DMS114 treated with DMSO at 0.1 percent for 48 hours (cell line): ENCODE data around the gene OR5L1.

Source experiments
- DNase-seq: peaks from one replicate; lab custom pipeline; 2025; ENCODE audit not compliant: unreplicated experiment; lab: John Stamatoyannopoulos, UW

OR5L1 gene

DNA sequence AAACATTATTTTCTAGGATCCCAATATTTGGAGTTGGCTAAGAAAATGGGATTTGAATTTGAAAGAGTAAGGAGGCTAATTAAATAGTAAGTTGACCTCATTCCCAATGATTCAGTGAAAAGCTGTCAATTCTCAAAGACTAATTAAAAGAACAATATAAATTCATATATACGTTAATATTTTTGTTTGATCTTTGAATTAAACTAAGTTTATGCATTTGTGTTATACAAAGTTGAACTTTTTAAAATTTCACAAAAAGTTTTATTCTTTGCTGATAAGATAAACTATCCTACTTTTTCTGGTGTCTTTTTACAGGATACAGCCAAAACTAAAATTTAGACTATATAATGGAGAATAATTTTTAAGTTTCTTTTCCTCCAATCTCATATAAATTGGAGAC, at the start of gene OR5L1:
Gene OR5L1 (plus strand): TSS at position 301 of the 400 bp plus-strand sequence. CDS start 100 bp downstream, outside the sequence.
- DNase-seq = no peak

DNA sequence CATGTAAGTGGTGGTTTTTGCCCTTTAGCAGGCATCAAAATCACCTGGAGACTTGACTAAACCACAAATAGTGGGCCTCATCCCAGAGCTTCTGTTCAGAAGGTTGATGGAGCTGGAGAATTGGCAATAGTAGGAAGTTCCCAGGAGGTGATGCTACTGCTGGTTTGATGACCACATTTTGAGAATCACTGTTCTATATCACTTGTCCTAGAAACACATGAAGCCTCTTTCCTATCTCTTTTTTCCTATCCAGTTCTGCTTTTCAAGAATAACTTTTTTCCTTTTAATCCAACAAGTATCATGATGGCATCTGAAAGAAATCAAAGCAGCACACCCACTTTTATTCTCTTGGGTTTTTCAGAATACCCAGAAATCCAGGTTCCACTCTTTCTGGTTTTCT, 38.0 kb upstream of the OR5L1 start, which contains the start of gene OR5D13:
Gene OR5D13 (plus strand): TSS at position 301 of the 400 bp plus-strand sequence. CDS start 0 bp downstream, at position 301.
- no peak for DNase-seq

DNA sequence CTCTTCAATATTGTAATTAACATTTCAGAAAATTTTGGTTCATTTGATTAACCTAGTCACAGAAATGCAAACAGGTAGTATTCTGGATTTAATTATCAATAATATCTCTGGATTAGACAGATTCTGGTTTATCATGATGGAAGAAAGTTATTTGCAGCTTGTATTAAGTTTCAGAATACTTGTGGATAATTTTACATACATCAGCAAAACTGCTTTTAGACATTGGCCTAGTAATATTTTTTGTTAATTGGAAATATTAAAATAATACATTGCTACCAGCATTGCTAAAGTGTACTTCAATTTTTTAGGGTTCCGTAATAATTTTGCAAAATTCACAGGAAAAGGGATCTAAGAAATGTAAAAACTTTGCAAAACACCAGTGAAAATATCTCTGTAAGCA, 19.6 kb upstream of the OR5L1 start:
- DNase-seq = no peak

DNA sequence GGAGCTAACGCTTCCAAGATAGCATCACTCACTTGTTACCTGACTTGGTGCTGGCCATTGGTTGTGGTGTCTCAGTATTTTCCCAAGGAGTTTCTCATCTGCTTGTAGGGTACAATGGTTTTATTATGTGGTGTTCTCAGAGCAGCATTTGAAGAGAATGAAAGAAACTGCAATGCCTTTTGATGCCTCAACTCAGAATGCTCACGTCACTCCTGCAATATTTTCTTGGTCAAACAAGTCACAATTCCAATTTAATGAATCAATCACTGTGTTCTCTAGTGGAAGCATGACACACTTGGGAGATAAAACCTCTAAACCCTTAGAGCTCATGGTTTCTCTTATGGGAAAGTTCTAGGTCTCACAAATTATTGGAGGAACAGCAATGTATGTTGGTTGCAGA, 17.8 kb upstream of the OR5L1 start:
- no peak for DNase-seq

DNA sequence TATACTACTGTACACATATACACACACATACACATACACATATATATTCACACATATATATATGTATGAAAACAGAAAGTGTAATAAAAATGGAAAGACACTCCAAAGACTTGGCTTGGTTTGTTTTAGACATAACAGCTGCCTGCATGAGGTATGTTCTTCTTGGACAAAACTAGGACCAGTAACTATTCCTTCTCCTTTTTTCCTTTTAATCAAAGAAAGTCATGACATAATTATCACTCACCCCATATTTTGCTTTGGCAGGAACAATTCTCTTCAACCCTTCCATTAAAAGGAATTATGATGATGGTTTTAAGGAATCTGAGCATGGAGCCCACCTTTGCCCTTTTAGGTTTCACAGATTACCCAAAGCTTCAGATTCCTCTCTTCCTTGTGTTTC, 15.9 kb upstream of the OR5L1 start, which contains the start of gene OR5D14:
Gene OR5D14 (plus strand): TSS at position 301 of the 400 bp plus-strand sequence. CDS start 0 bp downstream, at position 301.
- no peak for DNase-seq

DNA sequence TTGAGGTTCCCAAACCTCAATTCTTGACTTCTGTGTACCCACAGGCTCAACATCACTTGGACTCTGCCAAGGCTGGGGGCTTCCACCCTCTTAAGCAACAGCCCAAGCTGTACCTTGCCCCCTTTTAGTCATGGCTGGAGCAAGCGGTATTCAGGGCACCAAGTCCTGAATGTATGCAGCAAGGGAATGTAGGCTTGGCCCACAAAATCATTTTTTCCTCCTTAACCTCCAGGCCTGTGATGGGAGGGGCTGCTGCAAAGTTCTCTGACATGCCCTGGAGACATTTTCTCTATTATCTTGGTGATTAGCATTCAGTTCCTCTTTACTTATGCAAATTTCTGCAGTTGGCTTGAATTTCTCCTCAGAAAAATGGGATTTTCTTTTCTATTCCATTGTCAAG, 4.9 kb upstream of the OR5L1 start:
- no peak for DNase-seq

DNA sequence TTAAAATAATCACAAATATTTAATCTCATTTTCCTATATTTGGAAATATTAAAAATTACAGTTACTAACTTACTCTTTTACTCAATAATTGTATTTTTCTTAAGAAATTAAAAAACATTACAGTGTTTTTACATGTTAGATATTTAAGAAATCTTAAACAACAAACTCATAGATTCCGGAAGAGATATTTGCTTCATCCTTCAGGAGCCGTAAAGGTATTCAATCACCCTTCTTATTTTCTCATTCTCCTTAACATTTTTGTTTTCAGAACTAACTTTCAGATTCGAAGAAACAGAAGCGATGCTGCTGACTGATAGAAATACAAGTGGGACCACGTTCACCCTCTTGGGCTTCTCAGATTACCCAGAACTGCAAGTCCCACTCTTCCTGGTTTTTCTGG, 8.2 kb downstream of the OR5L1 start, which contains the start of gene OR5D18:
Gene OR5D18 (plus strand): TSS at position 301 of the 400 bp plus-strand sequence. CDS start 0 bp downstream, at position 301.
- no peak for DNase-seq

DNA sequence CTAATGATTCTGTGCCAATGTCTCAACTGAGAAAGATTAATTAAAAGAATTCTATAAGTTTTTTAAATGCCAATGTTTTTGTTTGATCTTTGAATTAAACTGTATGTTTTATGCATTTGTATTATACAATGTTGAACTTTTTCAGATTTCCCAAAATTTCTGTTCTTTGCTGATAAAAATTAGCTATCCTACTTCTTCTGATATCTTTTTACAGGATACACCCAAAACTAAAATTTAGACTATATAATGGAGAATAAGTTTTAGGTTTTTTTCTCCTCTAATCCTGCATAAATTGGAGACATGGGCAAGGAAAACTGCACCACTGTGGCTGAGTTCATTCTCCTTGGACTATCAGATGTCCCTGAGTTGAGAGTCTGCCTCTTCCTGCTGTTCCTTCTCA, 15.8 kb downstream of the OR5L1 start, which contains the start of gene OR5L2:
Gene OR5L2 (plus strand): TSS at position 301 of the 400 bp plus-strand sequence. CDS start 0 bp downstream, at position 301.
- no peak for DNase-seq

DNA sequence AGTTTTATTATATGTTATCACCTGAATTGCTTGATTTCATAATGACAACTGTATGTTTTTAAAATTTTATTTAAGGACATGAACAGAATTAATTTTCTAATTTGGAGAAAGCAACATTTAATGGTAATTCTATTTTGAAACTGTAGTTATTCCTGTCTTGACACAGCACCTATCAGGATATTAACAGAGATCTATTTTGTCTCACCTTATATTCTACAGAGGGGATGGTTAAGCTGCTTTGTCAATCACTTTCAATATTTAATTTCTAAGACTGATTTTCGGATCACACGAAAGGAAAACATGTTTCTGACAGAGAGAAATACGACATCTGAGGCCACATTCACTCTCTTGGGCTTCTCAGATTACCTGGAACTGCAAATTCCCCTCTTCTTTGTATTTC, 27.3 kb downstream of the OR5L1 start, which contains the start of gene OR5D16:
Gene OR5D16 (plus strand): TSS at position 301 of the 400 bp plus-strand sequence. CDS start 0 bp downstream, at position 301.
- DNase-seq = no peak

DNA sequence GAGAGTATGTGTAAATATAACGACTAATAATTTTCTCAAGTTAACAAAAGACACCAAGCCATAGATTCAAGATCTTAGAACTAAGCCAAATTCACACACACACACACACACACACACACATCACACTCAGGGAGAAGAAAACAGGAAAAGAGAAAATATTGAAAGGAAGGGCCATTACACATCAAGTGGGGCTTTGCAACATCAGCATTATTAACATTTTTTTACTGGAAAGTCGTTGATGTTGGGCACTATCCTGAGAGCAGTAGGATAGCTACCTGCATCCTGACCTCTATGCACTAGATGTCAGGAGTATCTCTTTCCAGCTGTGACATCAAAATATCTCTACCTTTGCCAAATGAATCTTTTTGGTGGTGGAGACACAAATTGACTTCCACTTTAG, 36.3 kb downstream of the OR5L1 start:
- no peak for DNase-seq

DNA sequence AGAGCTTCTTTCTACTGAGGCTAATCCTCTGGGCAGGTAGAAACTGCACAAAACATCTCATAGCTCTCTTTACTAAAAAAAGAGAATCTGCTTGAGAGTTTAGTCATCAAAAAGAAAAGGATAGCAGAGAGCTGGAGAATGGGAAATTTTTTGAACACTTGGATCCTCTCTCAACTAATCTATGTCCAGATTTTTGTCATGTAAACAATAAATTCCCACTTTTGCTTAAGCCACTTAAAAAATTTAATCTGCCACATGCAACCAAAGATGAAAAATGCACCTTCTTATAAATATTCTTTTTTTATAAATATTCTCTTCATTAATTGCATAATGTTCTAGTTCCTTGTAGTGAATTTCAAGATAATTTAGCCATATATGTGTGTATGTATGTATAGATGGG, 37.9 kb downstream of the OR5L1 start:
- DNase-seq = no peak

DNA sequence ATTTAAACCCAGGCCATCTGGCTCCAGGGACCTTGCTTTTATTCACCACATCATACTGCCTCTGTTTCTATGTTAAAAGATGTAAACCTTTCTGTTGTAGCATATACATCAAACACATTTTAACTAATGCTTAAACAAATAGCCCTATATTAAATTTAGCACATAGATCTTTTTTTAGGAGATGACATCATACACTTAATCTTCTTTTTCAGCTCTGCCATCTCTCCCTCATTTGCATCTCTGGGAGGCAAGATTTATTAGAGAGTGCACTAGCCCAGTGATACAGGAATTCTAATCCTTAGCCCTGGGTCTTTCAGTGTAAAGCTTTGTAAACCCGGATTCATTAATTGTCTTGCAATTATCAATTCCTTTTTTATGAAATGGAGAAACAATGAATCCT, 41.0 kb downstream of the OR5L1 start:
- no peak for DNase-seq

DNA sequence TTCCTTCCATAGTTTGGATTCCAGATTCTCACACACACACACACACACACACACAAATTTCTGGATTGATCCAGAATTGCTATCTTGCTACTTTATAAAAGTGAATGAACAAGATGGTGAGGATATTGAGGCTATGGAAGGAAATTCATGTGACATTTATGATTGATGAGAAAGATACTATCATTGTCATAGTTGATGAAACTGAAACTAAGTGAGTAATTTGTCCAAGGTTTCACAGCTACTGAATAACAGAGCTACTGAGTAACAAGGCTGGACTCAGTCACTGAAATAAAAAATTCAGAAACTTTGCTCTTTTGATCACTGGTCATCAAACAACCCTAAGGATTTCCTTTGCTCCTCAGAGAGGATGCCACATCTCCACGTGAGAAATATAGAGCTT, 43.5 kb downstream of the OR5L1 start:
- DNase-seq = no peak
